Measurements from ENCODE around the gene MPLKIP.

DNA sequence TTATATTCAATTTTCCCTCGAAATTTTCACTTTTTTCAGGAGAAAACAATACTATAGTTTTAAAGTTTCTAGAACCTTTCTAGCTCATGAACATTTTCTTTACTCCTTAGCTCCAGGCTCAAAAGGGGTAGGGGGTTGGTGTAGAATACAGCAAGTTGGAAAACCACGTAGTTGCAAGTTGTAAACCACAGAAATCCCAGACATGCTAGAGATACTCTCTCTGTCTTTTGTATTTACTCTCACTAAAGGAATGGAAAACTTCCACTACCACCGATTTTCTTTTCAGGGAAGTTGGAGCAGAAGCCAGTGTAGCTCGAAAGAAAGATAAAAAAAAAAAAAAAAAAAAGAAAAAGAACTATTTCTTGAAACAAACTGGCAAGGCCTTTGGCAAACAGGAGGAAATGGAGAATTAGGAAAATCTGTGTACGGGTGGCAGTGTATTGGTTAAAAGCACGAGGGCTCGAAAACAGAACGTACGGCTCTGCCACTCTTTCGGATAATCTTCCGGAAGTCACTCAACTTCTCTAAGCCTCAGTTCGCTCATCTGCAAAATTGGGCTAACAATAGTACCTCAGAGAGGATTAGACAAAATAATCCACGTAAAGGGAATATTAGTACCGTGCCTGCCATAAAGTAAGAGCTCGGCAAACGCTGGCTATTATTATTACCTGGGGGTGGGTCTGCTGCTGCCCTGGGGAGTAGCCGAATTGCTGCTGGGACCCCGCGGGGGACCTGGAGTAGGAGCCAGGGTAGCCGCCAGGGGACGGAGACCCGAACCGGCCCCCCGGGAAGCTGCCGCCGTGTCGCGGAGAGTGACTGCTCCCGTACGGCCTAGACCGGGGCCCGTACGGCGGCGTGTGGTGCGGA, 628 bp downstream of the MPLKIP start:
- TF ChIP-seq, protein P1, sequence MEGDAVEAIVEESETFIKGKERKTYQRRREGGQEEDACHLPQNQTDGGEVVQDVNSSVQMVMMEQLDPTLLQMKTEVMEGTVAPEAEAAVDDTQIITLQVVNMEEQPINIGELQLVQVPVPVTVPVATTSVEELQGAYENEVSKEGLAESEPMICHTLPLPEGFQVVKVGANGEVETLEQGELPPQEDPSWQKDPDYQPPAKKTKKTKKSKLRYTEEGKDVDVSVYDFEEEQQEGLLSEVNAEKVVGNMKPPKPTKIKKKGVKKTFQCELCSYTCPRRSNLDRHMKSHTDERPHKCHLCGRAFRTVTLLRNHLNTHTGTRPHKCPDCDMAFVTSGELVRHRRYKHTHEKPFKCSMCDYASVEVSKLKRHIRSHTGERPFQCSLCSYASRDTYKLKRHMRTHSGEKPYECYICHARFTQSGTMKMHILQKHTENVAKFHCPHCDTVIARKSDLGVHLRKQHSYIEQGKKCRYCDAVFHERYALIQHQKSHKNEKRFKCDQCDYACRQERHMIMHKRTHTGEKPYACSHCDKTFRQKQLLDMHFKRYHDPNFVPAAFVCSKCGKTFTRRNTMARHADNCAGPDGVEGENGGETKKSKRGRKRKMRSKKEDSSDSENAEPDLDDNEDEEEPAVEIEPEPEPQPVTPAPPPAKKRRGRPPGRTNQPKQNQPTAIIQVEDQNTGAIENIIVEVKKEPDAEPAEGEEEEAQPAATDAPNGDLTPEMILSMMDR (IDR thresholded peaks at IDR 0.05): no peak
- TF ChIP-seq POLR2AphosphoS5 (IDR thresholded peaks at IDR 0.05): no peak

All from breast epithelium (tissue), 3 donors.